Keratinocyte (primary cell): Measurements from ENCODE around the gene DRC1. TPM values are rescaled to one million over a fixed set of nuclear protein-coding genes. Genes with fewer than 3 reads are reported as not detected.

Source experiments
- DNase-seq: peaks from one replicate; pipeline ENCODE4 v3.0.0-alpha.2; 2011; ENCODE audit warnings: low read depth, missing footprints, low spot score
- FAIRE-seq: peaks from 2 replicates; lab custom pipeline; 2011; peaks lifted over from hg19 to GRCh38; lab: Jason Lieb, UNC
- H2AFZ ChIP-seq: 2 replicates; pipeline ENCODE4 v1.6.0; 2012; ENCODE audit warnings: low read length, control low read depth, inconsistent platforms; ENCODE audit not compliant: control insufficient read depth
- H3K27ac ChIP-seq: 2 replicates; pipeline ENCODE4 v1.5.1; 2011; ENCODE audit warnings: low read length; ENCODE audit not compliant: control insufficient read depth, insufficient read depth
- H3K27me3 ChIP-seq: 3 replicates; pipeline ENCODE4 v1.6.0; 2011; ENCODE audit warnings: low read length; ENCODE audit not compliant: control insufficient read depth, insufficient read depth; ENCODE audit errors: extremely low read depth
- H3K36me3 ChIP-seq, 2 experiments: 2 replicates in 1 of 2; 3 replicates in 1 of 2; pipeline ENCODE4 v1.5.1; 2011; ENCODE audit warnings: low read length in 2 of 2, mild to moderate bottlenecking in 1 of 2; ENCODE audit not compliant: control insufficient read depth in 2 of 2, insufficient read depth in 2 of 2; ENCODE audit errors: extremely low read depth in 1 of 2
- H3K4me1 ChIP-seq: 3 replicates; pipeline ENCODE4 v1.5.1; 2011; ENCODE audit warnings: low read length; ENCODE audit not compliant: control insufficient read depth, insufficient read depth; ENCODE audit errors: extremely low read depth
- H3K4me2 ChIP-seq: 3 replicates; pipeline ENCODE4 v1.6.0; 2011; ENCODE audit warnings: low read depth, low read length; ENCODE audit not compliant: control insufficient read depth, insufficient read depth; ENCODE audit errors: extremely low read depth
- H3K4me3 ChIP-seq, 3 experiments: fragments of 200-600 bp in 1 of 3; sonication (generic) in 1 of 3; 2 replicates in 2 of 3; 3 replicates in 1 of 3; pipeline ENCODE4 v1.5.1; 2011 to 2016; ENCODE audit warnings: low read length in 3 of 3, mild to moderate bottlenecking in 3 of 3, control low read depth in 2 of 3, inconsistent platforms in 1 of 3, low read depth in 1 of 3, mixed read lengths in 1 of 3, mixed run types in 1 of 3, moderate library complexity in 1 of 3; ENCODE audit not compliant: control insufficient read depth in 2 of 3, insufficient read depth in 2 of 3; ENCODE audit errors: extremely low read depth in 1 of 3
- H3K79me2 ChIP-seq: 2 replicates; pipeline ENCODE4 v1.6.0; 2012; ENCODE audit warnings: low read length; ENCODE audit not compliant: control insufficient read depth, insufficient read depth
- H3K9ac ChIP-seq: 3 replicates; pipeline ENCODE4 v1.6.0; 2011; ENCODE audit warnings: low read length; ENCODE audit not compliant: control insufficient read depth, insufficient read depth; ENCODE audit errors: extremely low read depth
- H3K9me1 ChIP-seq: 3 replicates; pipeline ENCODE4 v1.6.0; 2011; ENCODE audit warnings: low read length; ENCODE audit not compliant: control insufficient read depth, insufficient read depth; ENCODE audit errors: extremely low read depth
- H3K9me3 ChIP-seq: 2 replicates; pipeline ENCODE4 v1.5.1; 2012; ENCODE audit warnings: low read depth, low read length; ENCODE audit not compliant: control insufficient read depth
- H4K20me1 ChIP-seq: 3 replicates; pipeline ENCODE4 v1.6.0; 2011; ENCODE audit warnings: low read length; ENCODE audit not compliant: control insufficient read depth, insufficient read depth; ENCODE audit errors: extremely low read depth
- CTCF ChIP-seq, 3 experiments: IDR thresholded peaks in 1 of 3; conservative IDR thresholded peaks in 1 of 3; optimal IDR thresholded peaks in 1 of 3; 2 replicates in 2 of 3; 3 replicates in 1 of 3; pipeline versions ENCODE3 to v1.5.1; 2011; ENCODE audit warnings: low read length in 3 of 3, mild to moderate bottlenecking in 3 of 3, moderate library complexity in 2 of 3, control low read depth in 1 of 3, inconsistent platforms in 1 of 3; ENCODE audit not compliant: insufficient read depth in 2 of 3; ENCODE audit errors: extremely low read depth in 1 of 3
- EZH2 ChIP-seq: IDR thresholded peaks from one replicate; pipeline ENCODE4 v1.6.1; 2012; ENCODE audit warnings: inconsistent platforms, mild to moderate bottlenecking, low read length, moderate library complexity
- dilution Hi-C: fragments of 300-500 bp; cut with MboI; formaldehyde crosslinking; loops from one replicate; pipeline ENCODE4 v1.7.0; 2020; ENCODE audit warnings: low sequenced_read_pairs; ENCODE audit not compliant: extremely low pct_ligation_motif_present
- polyA plus RNA-seq, 5 experiments: library from polyadenylated mRNA; depleted of rRNA in 3 of 5; stranded (reverse) in 3 of 5; stranded (forward) in 1 of 5; unstranded in 1 of 5; fragments of >200 nt; gene quantifications; 1 replicate in 1 of 5; 2 replicates in 3 of 5; 3 replicates in 1 of 5; pipeline versions ENCODE4 v1.2.1 to v1.2.3, GENCODE V29; 2011 to 2012; ENCODE audit warnings: missing spikeins in 2 of 5, low read depth in 1 of 5, low replicate concordance in 1 of 5

Gene DRC1
- polyA plus RNA-seq, 1 donor (not counting 4 experiments of a cell fraction or from before 2014, with no cell fraction given): not detected

GRCh38 chr2:26432363-26432762, 30.6 kb downstream of the DRC1 start:
- H3K27ac ChIP-seq: no peak overlapping the region
- H4K20me1 ChIP-seq: no peaks in the 10 kb centered on the region
- dilution Hi-C loops: no loop called here
- DNase-seq (no peak), FAIRE-seq (no peak)
- H3K9me3 ChIP-seq: no peaks in the 10 kb centered on the region
- H3K4me3 ChIP-seq: no peak overlapping the region
- no peaks in the 10 kb centered on the region for H3K4me1 ChIP-seq
- H3K9ac ChIP-seq: no peak overlapping the region
- peaks cover 8% of the 10 kb centered on the region for H3K27me3 ChIP-seq
- no peaks in the 10 kb centered on the region for H3K36me3 ChIP-seq
- TF ChIP-seq EZH2 (no peak), CTCF (optimal IDR thresholded peaks at IDR 0.05 in 1 of 3, IDR thresholded peaks at IDR 0.05 in 1 of 3, conservative IDR thresholded peaks at IDR 0.05 in 1 of 3; ENCODE audit: extremely low read depth in 1 of 3, insufficient read depth in 2 of 3, low read length in 3 of 3) (no peak)
- no peak overlapping the region for H2AFZ ChIP-seq
- no peaks in the 10 kb centered on the region for H3K9me1 ChIP-seq
- H3K4me2 ChIP-seq: no peak overlapping the region
- H3K79me2 ChIP-seq: no peaks in the 10 kb centered on the region

GRCh38 chr2:26432859-26433258, 31.1 kb downstream of the DRC1 start:
- H3K9me3 ChIP-seq: no peaks in the 10 kb centered on the region
- H3K36me3 ChIP-seq: no peaks in the 10 kb centered on the region
- no peak for TF ChIP-seq CTCF (optimal IDR thresholded peaks at IDR 0.05 in 1 of 3, IDR thresholded peaks at IDR 0.05 in 1 of 3, conservative IDR thresholded peaks at IDR 0.05 in 1 of 3; ENCODE audit: extremely low read depth in 1 of 3, insufficient read depth in 2 of 3, low read length in 3 of 3)
- TF ChIP-seq EZH2: no peak
- no peak overlapping the region for H3K27ac ChIP-seq
- H4K20me1 ChIP-seq: no peaks in the 10 kb centered on the region
- H3K9ac ChIP-seq: no peak overlapping the region
- no peak for FAIRE-seq
- H3K4me1 ChIP-seq: no peaks in the 10 kb centered on the region
- dilution Hi-C loops: no loop called here
- no peak overlapping the region for H3K4me2 ChIP-seq
- H3K4me3 ChIP-seq: no peak overlapping the region
- peaks cover 8% of the 10 kb centered on the region for H3K27me3 ChIP-seq
- H3K9me1 ChIP-seq: no peaks in the 10 kb centered on the region
- DNase-seq: no peak
- no peak overlapping the region for H2AFZ ChIP-seq
- H3K79me2 ChIP-seq: no peaks in the 10 kb centered on the region
